HG03342 (cell line): ENCODE data around the gene PHF10.
"Not testable (repeated sequence)": the region's sequence is repeated elsewhere in the genome, so short reads cannot be mapped to it uniquely, and the experiment has no call there.

Source experiments
- ATAC-seq: cut with Tn5 transposase; IDR thresholded peaks from one replicate; pipeline ENCODE4 v1.9.1; 2021; ENCODE audit warnings: mild to moderate bottlenecking, moderate library complexity; ENCODE audit not compliant: unreplicated experiment

Gene PHF10

DNA sequence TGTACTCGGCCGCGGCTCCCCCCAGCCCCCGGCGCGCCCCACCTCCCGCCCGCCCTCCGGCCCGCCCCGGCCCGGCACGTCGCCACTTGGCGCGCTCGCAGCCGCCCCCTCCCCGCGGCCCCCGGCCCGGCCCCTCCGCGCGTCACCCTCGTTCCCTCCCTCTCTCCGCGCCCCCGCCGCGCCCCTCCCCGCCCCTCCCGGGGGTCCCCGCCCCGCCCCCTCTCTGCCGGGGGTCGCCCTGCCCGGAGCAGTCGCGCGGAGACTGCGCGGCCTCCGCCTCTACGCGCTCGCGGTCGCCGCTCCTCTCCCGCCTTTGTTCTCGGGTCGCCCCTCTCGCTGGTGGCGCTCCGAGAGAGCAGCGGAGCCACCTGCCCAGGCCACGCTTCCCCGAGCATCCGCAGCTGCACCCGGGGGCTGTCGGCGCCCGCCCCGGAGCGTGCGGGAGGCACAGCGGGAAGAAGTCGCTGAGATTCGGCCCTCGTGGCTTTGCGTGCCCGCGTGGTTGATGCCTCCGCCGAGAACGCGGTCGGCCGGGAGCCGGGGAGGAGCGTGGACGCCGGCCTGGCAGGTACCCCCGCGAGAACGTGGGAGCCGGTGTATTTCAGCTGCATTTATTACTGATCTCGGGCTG is at the start of gene PHF10:
Gene PHF10 (minus strand): TSS at position 7 of the 631 bp plus-strand sequence. CDS start 569 bp downstream, outside the sequence.
- ATAC-seq = peak; percentile 30

DNA sequence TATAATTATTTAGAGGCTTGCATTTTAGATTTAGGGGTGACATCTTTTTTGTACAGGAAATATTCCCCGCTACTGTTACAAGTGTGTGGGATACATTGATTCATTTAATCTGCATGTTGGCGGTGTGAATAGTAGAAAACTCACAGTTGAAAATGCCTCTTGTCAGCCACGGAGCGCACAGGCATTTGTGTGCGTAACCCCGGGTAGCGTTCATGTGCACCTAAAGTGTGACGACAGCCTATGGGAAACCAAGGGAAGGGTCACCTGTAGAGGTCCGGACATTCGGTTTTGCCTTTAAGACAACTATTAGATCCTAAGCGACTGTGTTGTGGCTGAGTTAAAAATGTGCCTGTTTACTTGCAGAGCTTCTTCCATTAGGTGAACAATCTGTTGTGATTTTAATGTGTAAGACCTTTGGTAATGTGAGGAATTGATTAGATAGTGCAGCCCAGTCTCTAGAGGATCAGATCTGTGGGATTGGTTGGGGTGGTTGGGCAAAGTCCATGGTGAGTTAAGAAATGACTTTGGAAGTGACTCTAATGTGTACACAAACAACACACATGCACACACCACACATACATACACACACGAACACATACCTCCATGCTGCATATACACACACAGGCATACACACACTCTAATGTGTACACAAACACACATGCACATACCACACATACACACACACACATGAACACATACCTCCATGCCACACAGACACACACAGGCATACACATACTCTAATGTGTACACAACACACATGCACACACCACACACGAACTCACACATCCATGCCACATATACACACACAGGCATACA is 42.8 kb upstream of the PHF10 start:
- no peak for ATAC-seq

GRCh38 chr6:169766232-169766631 is 41.9 kb upstream of the PHF10 start:
- ATAC-seq = no peak

DNA sequence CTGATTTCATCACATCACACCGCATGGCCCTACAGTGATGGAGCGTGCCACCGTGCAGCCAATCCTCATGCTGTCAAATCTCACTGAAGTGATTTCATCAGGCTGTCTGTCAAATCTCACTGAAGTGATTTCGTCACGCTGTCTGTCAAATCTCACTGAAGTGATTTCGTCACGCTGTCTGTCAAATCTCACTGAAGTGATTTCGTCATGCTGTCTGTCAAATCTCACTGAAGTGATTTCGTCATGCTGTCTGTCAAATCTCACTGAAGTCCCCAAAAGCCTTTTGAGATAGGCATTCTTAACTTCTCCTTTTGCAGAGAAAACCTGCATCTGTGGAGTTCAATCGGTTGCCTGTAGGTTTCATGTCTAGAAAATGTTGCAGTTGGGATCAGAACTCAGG is 41.5 kb upstream of the PHF10 start:
- ATAC-seq = not testable (repeated sequence)

GRCh38 chr6:169763881-169764280 is 39.6 kb upstream of the PHF10 start:
- ATAC-seq = no peak

- ATAC-seq = no peak
Observed at GRCh38 chr6:169763308-169763707, 39.0 kb upstream of the PHF10 start.

DNA sequence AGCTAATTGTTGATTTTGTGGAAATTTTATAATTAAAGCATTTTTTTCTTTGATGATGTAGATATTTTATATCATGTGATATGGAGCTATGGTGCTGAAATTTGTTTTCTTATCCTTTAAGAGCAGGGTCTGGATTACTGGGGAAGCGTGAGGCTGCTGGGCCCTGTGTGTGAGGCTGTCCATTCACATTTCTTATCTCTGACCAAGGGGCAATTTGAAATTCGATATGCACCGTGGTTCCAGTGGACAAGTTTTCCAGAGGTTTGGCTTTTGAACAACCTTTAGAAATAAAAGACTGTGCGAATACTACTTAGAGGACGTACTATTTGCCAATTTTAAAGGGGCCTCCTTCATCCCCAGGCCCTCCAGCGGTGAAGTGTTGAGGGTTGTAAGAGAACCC is 30.9 kb upstream of the PHF10 start:
- no peak for ATAC-seq

DNA sequence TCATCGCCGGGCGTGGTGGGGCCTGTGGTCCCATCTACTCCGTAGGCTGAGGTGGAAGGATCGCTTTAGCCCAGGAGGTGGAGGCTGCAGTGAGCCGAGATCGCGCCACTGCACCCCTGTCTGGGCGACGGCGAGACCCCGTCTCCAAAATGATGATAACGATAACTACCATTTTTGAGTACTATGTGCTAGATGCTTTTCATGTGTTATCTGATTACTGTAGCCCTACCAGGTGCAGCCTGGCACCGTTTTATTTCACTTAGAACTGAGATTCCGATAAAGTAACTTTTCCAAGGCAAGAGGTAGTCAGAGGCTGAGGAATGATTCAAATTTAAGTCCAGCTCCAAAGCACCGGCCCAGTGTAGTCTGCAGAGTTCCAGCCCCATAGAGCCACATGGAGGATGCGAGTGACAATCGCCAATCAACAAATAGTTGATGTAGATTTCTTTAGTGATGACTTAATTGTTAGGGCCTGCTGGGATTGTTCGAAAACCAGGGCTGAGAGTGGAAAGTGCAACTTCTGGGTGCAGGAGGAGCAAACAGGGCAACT is 27.8 kb upstream of the PHF10 start:
- no peak for ATAC-seq

DNA sequence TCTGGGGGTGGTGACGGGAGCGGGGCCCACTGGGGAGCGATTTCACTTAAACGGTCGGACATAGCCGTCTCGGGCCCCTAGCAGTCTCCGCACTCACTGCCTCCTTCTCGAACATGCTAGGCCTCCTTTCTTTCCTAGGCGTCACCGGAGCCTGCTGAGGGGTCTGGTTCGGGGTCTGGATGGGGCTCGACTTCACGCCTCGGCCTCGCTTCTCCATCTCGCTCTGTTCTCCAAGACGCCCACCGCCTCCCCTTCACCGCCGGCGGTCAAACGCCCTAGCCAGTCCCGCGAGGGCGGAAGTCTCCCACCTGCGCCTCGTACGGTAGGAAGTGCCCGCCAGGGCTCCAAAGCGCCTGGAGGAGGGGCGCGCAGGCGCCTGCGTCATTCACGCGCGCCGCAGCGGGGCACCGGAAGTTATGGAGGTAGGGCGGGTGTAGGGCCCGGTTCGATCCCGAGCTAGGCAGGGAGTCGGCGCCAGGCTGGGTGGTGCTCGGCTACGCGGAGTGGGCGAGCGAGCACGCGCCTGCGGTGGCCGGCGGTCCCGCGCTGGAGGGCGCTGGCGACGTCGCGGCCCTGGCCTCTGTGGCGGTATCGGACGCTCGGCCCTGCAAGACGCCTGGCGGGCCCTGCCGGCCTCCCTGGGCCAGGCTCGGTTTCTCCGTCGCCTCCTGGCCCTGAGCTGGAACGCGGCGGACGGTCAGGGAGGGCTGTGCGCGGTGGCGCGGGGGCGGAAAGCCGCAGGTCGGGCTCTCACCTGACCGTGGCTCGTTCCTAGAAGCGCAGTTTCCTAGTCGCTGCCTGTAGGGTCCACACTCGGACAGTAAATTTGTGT is 27.2 kb upstream of the PHF10 start, which contains the start of the genes DYNLT2 and ERMARD:
Gene DYNLT2 (minus strand): TSS at position 331 of the 832 bp plus-strand sequence. CDS start 114 bp downstream, at position 217.
Gene ERMARD (plus strand): TSS at position 381 of the 832 bp plus-strand sequence. CDS start 36 bp downstream, at position 417.
- ATAC-seq = peak; percentile 97

- no peak for ATAC-seq
Observed at GRCh38 chr6:169746556-169746955, 22.3 kb upstream of the PHF10 start.

DNA sequence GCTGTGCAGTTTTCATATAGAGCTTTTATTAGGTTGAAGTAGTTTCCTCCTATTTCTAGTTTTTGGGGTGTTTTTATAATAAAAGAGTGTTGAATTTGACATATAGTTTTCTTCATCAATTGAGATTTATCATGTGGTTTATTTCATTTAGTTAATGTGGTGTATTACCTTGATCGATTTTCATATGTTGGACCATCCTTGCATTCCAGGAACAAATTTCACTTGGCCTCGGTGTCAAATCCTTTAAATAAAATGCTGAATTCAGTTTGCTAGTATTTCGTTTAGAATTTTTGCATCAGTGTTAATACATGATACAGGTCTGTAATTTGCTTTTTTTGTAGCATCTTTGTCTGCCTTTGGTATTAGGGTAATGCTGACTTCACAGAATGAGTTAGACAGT is 21.1 kb upstream of the PHF10 start:
- ATAC-seq = no peak

GRCh38 chr6:169741344-169741743 is 17.0 kb upstream of the PHF10 start:
- ATAC-seq = no peak

- ATAC-seq = no peak
Observed at GRCh38 chr6:169738976-169739529, 14.8 kb upstream of the PHF10 start.

- ATAC-seq = no peak
Observed at GRCh38 chr6:169738204-169738975, 14.1 kb upstream of the PHF10 start.

DNA sequence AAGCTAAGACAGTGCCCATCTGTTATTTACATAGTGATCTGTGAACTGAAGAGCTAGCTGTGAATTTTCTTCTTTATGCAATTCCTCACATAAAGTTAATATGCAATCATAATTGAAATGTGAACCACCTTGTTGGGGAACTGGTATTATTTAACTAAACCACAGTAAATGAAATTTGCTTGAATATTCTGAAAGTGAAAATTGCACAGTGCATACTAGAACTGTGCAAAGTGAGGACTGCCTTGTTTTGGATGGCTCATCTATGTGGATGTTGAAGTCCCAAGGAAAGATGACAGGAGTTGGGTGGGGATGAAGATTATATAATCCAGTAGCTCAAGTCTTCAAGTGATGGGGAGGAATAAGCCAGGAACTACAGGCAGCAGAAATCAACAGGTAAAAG is 5.7 kb upstream of the PHF10 start:
- no peak for ATAC-seq

DNA sequence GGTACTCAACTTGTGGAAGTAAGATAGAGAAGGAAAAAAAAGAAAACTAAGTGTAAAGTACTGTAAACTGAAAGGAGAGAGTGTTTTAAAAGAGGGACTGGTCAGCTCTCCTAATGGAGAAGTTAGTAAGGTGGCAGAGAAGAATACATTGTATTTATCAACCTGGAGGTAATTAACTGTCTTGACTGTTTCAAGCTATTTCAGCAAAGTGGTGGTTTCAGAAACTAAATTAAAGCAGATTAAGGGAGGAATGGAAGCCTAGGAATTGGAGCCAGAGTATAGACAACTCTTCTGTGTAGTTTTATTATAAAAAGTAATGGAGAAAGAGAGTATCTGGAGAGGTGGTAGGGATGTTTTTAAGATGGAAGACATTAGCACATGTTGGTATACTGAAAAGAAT is 2.7 kb upstream of the PHF10 start:
- ATAC-seq = no peak

DNA sequence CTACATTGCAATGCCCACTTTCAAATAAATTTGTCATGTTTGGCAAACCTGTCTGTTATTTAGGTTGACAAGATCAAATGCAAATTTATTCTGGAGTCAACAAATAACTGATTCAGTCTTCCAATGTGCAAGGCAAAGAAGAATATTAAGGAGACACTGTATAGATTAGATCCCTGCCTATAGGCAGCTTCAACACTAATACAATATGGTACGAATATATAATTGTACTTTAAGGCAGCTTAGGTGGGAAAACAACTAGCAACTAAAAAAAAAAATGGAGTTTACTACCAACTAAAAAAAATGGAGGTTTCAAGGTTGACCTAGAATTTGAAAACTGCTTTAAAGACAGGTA is 1.7 kb upstream of the PHF10 start:
- no peak for ATAC-seq

- peak; percentile 17 for ATAC-seq
Observed at GRCh38 chr6:169725125-169726048, 1.1 kb upstream of the PHF10 start.

- peak; percentile 34 for ATAC-seq
Observed at GRCh38 chr6:169723991-169724493, 258 bp downstream of the PHF10 start.
